ENCODE data around the gene DLG1. TPM values are rescaled to one million over a fixed set of nuclear protein-coding genes. Genes with fewer than 3 reads are reported as not detected.

DLG1 gene
- total RNA-seq, 2 experiments from 2014 or later = 72.2 to 81.6 TPM

DNA sequence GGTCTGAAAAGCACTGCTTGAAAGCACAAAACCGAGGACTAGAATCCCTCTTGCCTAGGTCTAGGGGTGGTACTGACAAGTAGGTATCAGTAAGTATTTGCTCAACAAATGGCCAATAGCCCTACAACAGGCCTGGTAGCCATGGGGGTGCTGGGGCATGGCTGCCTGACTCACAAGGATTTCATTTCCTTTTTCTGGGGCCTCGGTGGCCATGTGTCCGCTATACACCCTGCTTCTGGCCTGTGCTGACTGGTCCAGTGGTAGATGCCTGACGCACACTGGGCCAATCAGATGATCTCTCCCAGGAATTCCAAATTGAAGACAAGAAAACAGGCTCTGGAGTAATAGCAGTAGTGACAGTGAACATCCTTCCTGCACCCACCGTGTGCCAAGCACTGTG lies 298.2 kb downstream of the DLG1 start:
- Mint-ChIP-seq H3K9me3 (no peaks in the 10 kb centered on the region), H3K27ac (no peak overlapping the region), H3K36me3 (ENCODE audit: low read depth) (no peaks in the 10 kb centered on the region), H3K4me1 (peaks cover 16% of the 10 kb centered on the region), H3K27me3 (no peaks in the 10 kb centered on the region), H3K4me3 (no peak overlapping the region)
- ChIA-PET CTCF (no interaction called here), POLR2A (no interaction called here)
- no peak for DNase-seq

GRCh38 chr3:196998966-196999760 lies 299.2 kb downstream of the DLG1 start:
- ChIA-PET POLR2A (no interaction called here), CTCF (interaction anchor here (0.6 to 1.3 kb wide), 2 partner anchors 16 to 123 kb away, joined by 3 read pairs; no protein-coding TSS in a partner anchor)
- no peak overlapping the region for H3K4me3 Mint-ChIP-seq
- H3K27ac Mint-ChIP-seq = no peak overlapping the region
- no peaks in the 10 kb centered on the region for H3K36me3 Mint-ChIP-seq (ENCODE audit: low read depth)
- H3K27me3 Mint-ChIP-seq = no peaks in the 10 kb centered on the region
- H3K9me3 Mint-ChIP-seq = no peaks in the 10 kb centered on the region
- H3K4me1 Mint-ChIP-seq = peaks cover 7% of the 10 kb centered on the region
- no peak for DNase-seq

DNA sequence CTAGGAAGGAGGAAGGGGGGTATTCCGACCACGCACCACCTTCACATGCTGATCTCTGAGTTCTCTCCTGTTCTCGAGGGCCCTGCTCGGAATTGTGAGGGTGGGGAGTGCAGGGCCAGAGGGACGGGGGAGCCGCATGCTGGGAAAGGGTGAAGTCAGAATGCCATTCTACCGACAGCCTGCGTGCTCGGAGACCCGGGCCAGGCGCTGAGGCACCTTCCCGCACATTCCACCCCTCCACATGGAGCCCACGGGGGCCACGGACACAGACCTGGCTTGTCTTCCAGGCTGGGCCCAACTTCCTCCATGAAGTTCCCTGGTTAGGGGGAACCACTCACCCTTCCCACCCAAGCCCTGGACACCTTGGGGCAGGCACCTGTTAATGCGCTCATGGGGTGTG lies 301.1 kb downstream of the DLG1 start:
- no peak overlapping the region for H3K27ac Mint-ChIP-seq
- H3K4me3 Mint-ChIP-seq = no peak overlapping the region
- H3K4me1 Mint-ChIP-seq = peaks cover 2% of the 10 kb centered on the region
- CTCF ChIA-PET = no interaction called here
- no peaks in the 10 kb centered on the region for H3K27me3 Mint-ChIP-seq
- POLR2A ChIA-PET = no interaction called here
- H3K9me3 Mint-ChIP-seq = no peaks in the 10 kb centered on the region
- no peaks in the 10 kb centered on the region for H3K36me3 Mint-ChIP-seq (ENCODE audit: low read depth)
- no peak for DNase-seq

DNA sequence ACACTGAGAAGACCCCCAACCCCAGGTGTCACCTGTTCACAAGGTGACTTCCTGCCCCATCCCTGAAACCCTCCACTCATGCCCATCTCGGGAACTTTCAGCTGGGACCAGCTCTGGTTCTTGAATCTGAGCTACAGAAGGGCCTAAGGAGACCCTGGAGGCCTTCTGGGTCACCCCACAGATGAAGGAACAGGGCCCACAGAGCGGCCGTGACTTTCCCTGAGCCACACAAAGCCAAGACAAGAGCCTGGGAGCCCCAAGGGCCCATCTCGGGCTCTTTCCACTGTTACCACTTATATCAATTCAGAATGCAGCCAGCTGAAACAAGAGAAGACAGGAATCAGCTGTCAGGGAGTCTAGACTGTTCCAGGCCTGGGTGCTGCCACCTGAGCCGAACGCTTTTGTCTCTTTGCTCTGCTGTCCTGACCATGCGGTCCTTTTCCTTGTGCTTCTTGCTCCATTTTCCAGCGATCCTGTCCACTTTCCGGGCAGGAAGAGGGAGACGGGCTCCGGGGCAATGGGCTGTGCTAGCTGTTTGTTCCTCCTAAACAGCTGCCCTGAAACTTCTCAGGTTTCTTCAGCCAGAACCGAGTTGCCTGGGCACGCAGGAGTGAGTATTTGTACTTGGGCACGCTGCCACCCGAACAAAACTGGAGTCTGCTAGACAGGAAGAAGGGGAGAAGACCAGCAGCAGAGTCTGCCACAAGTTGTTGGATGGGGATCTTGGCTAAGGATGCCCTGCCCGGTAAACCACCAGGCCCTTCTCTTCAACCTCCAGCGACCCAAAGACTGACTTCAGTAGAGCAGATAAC lies 301.8 kb downstream of the DLG1 start:
- Mint-ChIP-seq H3K4me3 (no peak overlapping the region), H3K27me3 (no peaks in the 10 kb centered on the region), H3K9me3 (no peaks in the 10 kb centered on the region), H3K36me3 (ENCODE audit: low read depth) (no peaks in the 10 kb centered on the region), H3K27ac (no peak overlapping the region), H3K4me1 (peaks cover 1% of the 10 kb centered on the region)
- CTCF ChIA-PET = interaction anchor here (0.8 kb wide), 1 partner anchor 31 kb away, joined by 3 read pairs; no protein-coding TSS in a partner anchor
- no peak for DNase-seq
- POLR2A ChIA-PET = no interaction called here

DNA sequence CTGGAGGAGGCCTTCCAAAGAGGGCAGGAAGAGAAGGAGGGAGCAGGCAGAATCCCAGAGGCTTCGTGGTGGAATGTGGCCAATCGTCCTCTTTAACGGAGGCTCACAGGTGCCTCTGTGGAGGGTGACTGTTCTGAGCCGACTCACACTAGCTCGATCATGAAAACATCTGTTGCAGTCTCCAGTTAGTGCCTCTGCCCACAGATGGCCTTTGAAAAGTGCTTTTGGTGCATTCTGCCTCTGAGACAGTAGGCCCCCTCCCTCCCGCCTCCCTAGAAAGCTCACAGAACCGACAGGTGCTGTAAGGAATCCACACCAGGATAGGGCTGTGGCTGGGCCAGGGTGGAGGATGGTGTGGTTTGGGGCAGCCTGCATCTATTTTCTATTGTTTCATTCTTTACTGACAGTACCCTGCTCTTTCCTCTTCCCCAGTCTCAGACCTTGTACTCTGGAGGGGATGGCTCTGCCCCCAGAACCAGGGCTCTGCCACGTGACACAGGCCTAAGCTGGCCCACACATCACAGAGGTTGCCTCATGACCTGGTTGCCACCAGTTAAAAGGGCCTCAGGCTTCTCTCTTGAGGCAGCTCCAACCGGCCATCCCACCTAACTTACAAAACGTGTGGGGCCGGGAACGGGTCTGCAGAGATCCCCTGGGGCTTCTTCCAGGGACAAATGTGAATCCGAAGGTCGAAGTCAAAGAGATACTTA lies 302.6 kb downstream of the DLG1 start:
- no peak for DNase-seq
- Mint-ChIP-seq H3K36me3 (ENCODE audit: low read depth) (no peaks in the 10 kb centered on the region), H3K9me3 (no peaks in the 10 kb centered on the region), H3K27me3 (no peaks in the 10 kb centered on the region), H3K4me3 (no peak overlapping the region), H3K27ac (no peak overlapping the region), H3K4me1 (no peaks in the 10 kb centered on the region)
- POLR2A ChIA-PET = no interaction called here
- CTCF ChIA-PET = interaction anchor here (0.7 to 0.8 kb wide), 2 partner anchors 29 to 32 kb away, joined by 3 read pairs; no protein-coding TSS in a partner anchor

DNA sequence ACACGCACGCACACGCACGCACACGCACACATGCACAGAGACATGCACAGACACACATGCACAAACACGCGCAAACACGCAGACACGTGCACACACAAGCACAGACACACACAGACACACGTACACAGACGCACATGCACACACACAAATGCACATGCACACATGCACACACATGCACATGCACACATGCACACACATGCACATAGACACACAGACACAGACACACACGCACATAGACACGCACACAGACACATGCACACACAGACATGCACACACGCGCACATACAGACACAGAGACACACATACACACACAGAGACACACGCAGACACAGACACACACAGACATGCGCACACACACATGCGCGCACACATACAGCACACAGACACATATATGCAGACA lies 303.4 kb downstream of the DLG1 start:
- CTCF ChIA-PET = no interaction called here
- no peaks in the 10 kb centered on the region for H3K4me1 Mint-ChIP-seq
- no peaks in the 10 kb centered on the region for H3K36me3 Mint-ChIP-seq (ENCODE audit: low read depth)
- POLR2A ChIA-PET = no interaction called here
- no peak overlapping the region for H3K27ac Mint-ChIP-seq
- H3K9me3 Mint-ChIP-seq = no peaks in the 10 kb centered on the region
- DNase-seq = no peak
- H3K4me3 Mint-ChIP-seq = no peak overlapping the region
- no peaks in the 10 kb centered on the region for H3K27me3 Mint-ChIP-seq

- POLR2A ChIA-PET = no interaction called here
- Mint-ChIP-seq H3K9me3 (no peaks in the 10 kb centered on the region), H3K36me3 (ENCODE audit: low read depth) (no peaks in the 10 kb centered on the region), H3K27me3 (no peaks in the 10 kb centered on the region), H3K4me1 (no peaks in the 10 kb centered on the region), H3K27ac (no peak overlapping the region), H3K4me3 (no peak overlapping the region)
- CTCF ChIA-PET = interaction anchor here (1.1 to 1.3 kb wide), 2 partner anchors 16 to 36 kb away, joined by 3 to 4 read pairs; no protein-coding TSS in a partner anchor
- DNase-seq = no peak
Measured at GRCh38 chr3:196994056-196994455, 304.4 kb downstream of the DLG1 start.

Small RNA genes lying within 50 kb of the gene (microRNA-seq; reads per million reads assigned to microRNA genes)
- gene MIR4797 (ENCODE audit: borderline microRNAs expressed, borderline replicate concordance) = not detected

Measured in activated CD4-positive, alpha-beta T cell treated with anti-CD3 and anti-CD28 coated beads, Interleukin-2, amount 10 ng/mL, durations not matched to agents 7 days and 5 days (primary cell).